Measurements from ENCODE around the gene TMEM63C.

The TMEM63C gene, protein sequence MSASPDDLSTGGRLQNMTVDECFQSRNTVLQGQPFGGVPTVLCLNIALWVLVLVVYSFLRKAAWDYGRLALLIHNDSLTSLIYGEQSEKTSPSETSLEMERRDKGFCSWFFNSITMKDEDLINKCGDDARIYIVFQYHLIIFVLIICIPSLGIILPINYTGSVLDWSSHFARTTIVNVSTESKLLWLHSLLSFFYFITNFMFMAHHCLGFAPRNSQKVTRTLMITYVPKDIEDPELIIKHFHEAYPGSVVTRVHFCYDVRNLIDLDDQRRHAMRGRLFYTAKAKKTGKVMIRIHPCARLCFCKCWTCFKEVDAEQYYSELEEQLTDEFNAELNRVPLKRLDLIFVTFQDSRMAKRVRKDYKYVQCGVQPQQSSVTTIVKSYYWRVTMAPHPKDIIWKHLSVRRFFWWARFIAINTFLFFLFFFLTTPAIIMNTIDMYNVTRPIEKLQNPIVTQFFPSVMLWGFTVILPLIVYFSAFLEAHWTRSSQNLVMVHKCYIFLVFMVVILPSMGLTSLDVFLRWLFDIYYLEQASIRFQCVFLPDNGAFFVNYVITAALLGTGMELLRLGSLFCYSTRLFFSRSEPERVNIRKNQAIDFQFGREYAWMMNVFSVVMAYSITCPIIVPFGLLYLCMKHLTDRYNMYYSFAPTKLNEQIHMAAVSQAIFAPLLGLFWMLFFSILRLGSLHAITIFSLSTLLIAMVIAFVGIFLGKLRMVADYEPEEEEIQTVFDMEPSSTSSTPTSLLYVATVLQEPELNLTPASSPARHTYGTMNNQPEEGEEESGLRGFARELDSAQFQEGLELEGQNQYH

DNA sequence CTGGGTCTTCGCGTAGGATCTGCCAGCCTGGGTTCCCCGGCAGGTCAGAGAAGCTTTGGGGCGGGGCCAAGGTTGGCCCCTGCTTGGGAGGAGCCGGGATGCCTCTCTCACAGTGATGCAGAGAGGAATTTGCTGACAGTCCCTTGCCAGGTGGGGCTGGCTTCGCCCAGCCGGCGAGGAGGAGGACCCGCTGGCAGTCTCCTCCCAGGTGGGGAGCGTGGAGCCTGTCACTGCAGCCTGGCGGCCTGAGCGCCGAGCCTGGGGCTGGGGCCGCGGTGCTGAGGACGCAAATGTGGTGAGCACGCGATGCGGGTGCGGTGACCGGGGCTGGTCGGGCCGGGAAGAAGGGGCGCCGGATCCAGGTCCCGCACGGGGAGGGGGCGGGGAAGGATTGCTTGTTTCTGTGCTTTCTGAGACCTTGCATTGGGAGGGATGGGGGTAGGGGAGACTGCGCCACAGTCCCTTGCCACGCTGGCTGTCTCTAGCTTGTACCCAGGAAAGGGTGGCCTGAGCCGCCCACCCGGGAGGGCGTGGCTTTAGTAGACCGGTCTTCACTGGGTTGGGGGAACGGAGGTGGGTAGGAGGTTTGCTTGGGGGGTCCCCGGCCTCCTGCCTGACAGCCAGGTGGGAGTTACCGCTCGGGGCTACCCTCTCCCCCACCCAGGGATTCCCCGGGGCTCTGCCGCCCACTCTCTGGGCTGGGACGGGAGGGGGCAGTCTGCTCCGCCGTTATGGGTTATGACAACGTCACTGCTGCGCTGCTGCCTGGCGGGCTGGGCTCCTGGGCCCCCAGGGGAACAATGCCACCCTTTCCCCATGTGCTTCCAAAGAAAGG is at the start of gene TMEM63C:
TSS of gene TMEM63C (plus strand) at position 196 of the 835 bp plus-strand sequence. CDS start 37,016 bp downstream, outside the sequence.
- Histone ChIP-seq H3K9me3 (ENCODE audit: control insufficient read depth, insufficient read depth, low read depth, low read length) (no peaks in the 10 kb centered on the region), H3K36me3 (ENCODE audit: control insufficient read depth in 2 of 2, insufficient read depth in 1 of 2, low read length in 2 of 2) (no peaks in the 10 kb centered on the region), H3K27ac (ENCODE audit: extremely low read depth, low read depth, low read length) (peak within 1 kb of the TSS; percentile 38; the same call in 1 of the 2 replicates), H3K4me1 (ENCODE audit: control insufficient read depth, insufficient read depth, low read length) (0 out of 2 replicates have a peak, but pooled peaks cover 3% of the 10 kb centered on the region), H3K4me3 (ENCODE audit: low read depth, low read length) (peak within 1 kb of the TSS; percentile 60)
- CTCF ChIA-PET: interaction anchor here (0.9 to 2.3 kb wide), 3 partner anchors 9 to 31 kb away, joined by 3 to 13 read pairs (median 3); no protein-coding TSS in a partner anchor
- POLR2A ChIA-PET: interaction anchor here (0.6 to 1.3 kb wide), 2 partner anchors 139 to 210 kb away, joined by 3 to 4 read pairs; partner anchors contain the start of genes GSTZ1 and POMT2
- TF ChIP-seq ZBTB17 (tag by site-specific recombination; IDR thresholded peaks at IDR 0.05): peak; percentile 98
- TF ChIP-seq ZNF600 (tag by site-specific recombination; IDR thresholded peaks at IDR 0.05): peak; percentile 27; the same call in 1 of the 2 replicates
- peak; percentile 48; the same call in 1 of the 2 replicates for TF ChIP-seq ZNF660 (tag by site-specific recombination; IDR thresholded peaks at IDR 0.05)
- no peak for TF ChIP-seq ZNF76 (tag by site-specific recombination; IDR thresholded peaks at IDR 0.05; ENCODE audit: borderline replicate concordance, low read depth)
- TF ChIP-seq ZNF785 (tag by site-specific recombination; IDR thresholded peaks at IDR 0.05): no peak
- peak; percentile 93 for TF ChIP-seq ZFHX2 (tag by site-specific recombination; conservative IDR thresholded peaks at IDR 0.05)
- TF ChIP-seq, protein P1, sequence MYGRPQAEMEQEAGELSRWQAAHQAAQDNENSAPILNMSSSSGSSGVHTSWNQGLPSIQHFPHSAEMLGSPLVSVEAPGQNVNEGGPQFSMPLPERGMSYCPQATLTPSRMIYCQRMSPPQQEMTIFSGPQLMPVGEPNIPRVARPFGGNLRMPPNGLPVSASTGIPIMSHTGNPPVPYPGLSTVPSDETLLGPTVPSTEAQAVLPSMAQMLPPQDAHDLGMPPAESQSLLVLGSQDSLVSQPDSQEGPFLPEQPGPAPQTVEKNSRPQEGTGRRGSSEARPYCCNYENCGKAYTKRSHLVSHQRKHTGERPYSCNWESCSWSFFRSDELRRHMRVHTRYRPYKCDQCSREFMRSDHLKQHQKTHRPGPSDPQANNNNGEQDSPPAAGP (tag by site-specific recombination; IDR thresholded peaks at IDR 0.05): peak; percentile 11
- TF ChIP-seq, protein P2, sequence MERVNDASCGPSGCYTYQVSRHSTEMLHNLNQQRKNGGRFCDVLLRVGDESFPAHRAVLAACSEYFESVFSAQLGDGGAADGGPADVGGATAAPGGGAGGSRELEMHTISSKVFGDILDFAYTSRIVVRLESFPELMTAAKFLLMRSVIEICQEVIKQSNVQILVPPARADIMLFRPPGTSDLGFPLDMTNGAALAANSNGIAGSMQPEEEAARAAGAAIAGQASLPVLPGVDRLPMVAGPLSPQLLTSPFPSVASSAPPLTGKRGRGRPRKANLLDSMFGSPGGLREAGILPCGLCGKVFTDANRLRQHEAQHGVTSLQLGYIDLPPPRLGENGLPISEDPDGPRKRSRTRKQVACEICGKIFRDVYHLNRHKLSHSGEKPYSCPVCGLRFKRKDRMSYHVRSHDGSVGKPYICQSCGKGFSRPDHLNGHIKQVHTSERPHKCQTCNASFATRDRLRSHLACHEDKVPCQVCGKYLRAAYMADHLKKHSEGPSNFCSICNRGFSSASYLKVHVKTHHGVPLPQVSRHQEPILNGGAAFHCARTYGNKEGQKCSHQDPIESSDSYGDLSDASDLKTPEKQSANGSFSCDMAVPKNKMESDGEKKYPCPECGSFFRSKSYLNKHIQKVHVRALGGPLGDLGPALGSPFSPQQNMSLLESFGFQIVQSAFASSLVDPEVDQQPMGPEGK (tag by site-specific recombination; IDR thresholded peaks at IDR 0.05): peak; percentile 76
- peak; percentile 33; the same call in 1 of the 2 replicates for TF ChIP-seq ZNF394 (tag by site-specific recombination; IDR thresholded peaks at IDR 0.05; ENCODE audit: borderline replicate concordance)
- TF ChIP-seq ZNF350 (tag by site-specific recombination; IDR thresholded peaks at IDR 0.05): no peak
- TF ChIP-seq EGR2 (tag by site-specific recombination; IDR thresholded peaks at IDR 0.05; ENCODE audit: low read depth): peak; percentile 61; the same call in 1 of the 2 replicates
- TF ChIP-seq ZNF221 (tag by site-specific recombination; IDR thresholded peaks at IDR 0.05; ENCODE audit: borderline replicate concordance): no peak
- TF ChIP-seq ZXDB (tag by site-specific recombination; IDR thresholded peaks at IDR 0.05): peak; percentile 90
- TF ChIP-seq, protein P3, sequence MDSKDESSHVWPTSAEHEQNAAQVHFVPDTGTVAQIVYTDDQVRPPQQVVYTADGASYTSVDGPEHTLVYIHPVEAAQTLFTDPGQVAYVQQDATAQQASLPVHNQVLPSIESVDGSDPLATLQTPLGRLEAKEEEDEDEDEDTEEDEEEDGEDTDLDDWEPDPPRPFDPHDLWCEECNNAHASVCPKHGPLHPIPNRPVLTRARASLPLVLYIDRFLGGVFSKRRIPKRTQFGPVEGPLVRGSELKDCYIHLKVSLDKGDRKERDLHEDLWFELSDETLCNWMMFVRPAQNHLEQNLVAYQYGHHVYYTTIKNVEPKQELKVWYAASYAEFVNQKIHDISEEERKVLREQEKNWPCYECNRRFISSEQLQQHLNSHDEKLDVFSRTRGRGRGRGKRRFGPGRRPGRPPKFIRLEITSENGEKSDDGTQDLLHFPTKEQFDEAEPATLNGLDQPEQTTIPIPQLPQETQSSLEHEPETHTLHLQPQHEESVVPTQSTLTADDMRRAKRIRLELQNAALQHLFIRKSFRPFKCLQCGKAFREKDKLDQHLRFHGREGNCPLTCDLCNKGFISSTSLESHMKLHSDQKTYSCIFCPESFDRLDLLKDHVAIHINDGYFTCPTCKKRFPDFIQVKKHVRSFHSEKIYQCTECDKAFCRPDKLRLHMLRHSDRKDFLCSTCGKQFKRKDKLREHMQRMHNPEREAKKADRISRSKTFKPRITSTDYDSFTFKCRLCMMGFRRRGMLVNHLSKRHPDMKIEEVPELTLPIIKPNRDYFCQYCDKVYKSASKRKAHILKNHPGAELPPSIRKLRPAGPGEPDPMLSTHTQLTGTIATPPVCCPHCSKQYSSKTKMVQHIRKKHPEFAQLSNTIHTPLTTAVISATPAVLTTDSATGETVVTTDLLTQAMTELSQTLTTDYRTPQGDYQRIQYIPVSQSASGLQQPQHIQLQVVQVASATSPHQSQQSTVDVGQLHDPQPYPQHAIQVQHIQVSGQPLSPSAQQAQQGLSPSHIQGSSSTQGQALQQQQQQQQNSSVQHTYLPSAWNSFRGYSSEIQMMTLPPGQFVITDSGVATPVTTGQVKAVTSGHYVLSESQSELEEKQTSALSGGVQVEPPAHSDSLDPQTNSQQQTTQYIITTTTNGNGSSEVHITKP (tag by site-specific recombination; IDR thresholded peaks at IDR 0.05): peak; percentile 89
- TF ChIP-seq ZEB2 (tag by site-specific recombination; IDR thresholded peaks at IDR 0.05): 0 out of 2 replicates have a peak, but pooled peaks have one; percentile 20
- TF ChIP-seq ZSCAN23 (tag by site-specific recombination; IDR thresholded peaks at IDR 0.05): 0 out of 2 replicates have a peak, but pooled peaks have one; percentile 13
- TF ChIP-seq SP2 (tag by site-specific recombination; IDR thresholded peaks at IDR 0.05): peak; percentile 61
- peak; percentile 39; the same call in 1 of the 2 replicates for TF ChIP-seq KLF1 (tag by site-specific recombination; IDR thresholded peaks at IDR 0.05)
- TF ChIP-seq, protein P4, sequence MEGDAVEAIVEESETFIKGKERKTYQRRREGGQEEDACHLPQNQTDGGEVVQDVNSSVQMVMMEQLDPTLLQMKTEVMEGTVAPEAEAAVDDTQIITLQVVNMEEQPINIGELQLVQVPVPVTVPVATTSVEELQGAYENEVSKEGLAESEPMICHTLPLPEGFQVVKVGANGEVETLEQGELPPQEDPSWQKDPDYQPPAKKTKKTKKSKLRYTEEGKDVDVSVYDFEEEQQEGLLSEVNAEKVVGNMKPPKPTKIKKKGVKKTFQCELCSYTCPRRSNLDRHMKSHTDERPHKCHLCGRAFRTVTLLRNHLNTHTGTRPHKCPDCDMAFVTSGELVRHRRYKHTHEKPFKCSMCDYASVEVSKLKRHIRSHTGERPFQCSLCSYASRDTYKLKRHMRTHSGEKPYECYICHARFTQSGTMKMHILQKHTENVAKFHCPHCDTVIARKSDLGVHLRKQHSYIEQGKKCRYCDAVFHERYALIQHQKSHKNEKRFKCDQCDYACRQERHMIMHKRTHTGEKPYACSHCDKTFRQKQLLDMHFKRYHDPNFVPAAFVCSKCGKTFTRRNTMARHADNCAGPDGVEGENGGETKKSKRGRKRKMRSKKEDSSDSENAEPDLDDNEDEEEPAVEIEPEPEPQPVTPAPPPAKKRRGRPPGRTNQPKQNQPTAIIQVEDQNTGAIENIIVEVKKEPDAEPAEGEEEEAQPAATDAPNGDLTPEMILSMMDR (tag by site-specific recombination; IDR thresholded peaks at IDR 0.05): peak; percentile 34
- no peak for TF ChIP-seq REPIN1 (tag by site-specific recombination; IDR thresholded peaks at IDR 0.05; ENCODE audit: low read depth)
- no peak for TF ChIP-seq GFI1B (tag by site-specific recombination; IDR thresholded peaks at IDR 0.05)
- TF ChIP-seq, protein P5, sequence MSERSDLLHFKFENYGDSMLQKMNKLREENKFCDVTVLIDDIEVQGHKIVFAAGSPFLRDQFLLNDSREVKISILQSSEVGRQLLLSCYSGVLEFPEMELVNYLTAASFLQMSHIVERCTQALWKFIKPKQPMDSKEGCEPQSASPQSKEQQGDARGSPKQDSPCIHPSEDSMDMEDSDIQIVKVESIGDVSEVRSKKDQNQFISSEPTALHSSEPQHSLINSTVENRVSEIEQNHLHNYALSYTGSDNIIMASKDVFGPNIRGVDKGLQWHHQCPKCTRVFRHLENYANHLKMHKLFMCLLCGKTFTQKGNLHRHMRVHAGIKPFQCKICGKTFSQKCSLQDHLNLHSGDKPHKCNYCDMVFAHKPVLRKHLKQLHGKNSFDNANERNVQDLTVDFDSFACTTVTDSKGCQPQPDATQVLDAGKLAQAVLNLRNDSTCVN (tag by site-specific recombination; optimal IDR thresholded peaks at IDR 0.05): peak; percentile 54
- TF ChIP-seq ZBTB48 (tag by site-specific recombination; IDR thresholded peaks at IDR 0.05): peak; percentile 100
- TF ChIP-seq ZFP37 (tag by site-specific recombination; IDR thresholded peaks at IDR 0.05): peak; percentile 50; the same call in 1 of the 2 replicates
